HG03108 (cell line): ENCODE data around the gene LGI2.
"Not testable (repeated sequence)": the region's sequence is repeated elsewhere in the genome, so short reads cannot be mapped to it uniquely, and the experiment has no call there.

Experiments
- ATAC-seq: cut with Tn5 transposase; IDR thresholded peaks from one replicate; pipeline ENCODE4 v1.9.1; 2021; ENCODE audit warnings: moderate library complexity; ENCODE audit not compliant: unreplicated experiment

LGI2 gene

GRCh38 chr4:25030277-25031076, at the start of gene LGI2:
Gene LGI2 (minus strand): TSS chr4:25030946. CDS start chr4:25030693, 253 bp downstream.
- ATAC-seq: no peak

- ATAC-seq: no peak
Measured at GRCh38 chr4:25078523-25078922, 47.8 kb upstream of the LGI2 start.

GRCh38 chr4:25076625-25077398, 46.1 kb upstream of the LGI2 start:
- ATAC-seq: no peak

GRCh38 chr4:25075851-25076250, 45.1 kb upstream of the LGI2 start:
- ATAC-seq: no peak

- ATAC-seq: no peak
Measured at GRCh38 chr4:25075129-25075528, 44.4 kb upstream of the LGI2 start.

- no peak for ATAC-seq
Measured at GRCh38 chr4:25070545-25070944, 39.8 kb upstream of the LGI2 start.

GRCh38 chr4:25069014-25069413, 38.3 kb upstream of the LGI2 start:
- ATAC-seq: no peak

- no peak for ATAC-seq
Measured at GRCh38 chr4:25068386-25068785, 37.6 kb upstream of the LGI2 start.

GRCh38 chr4:25065932-25066590, 35.3 kb upstream of the LGI2 start:
- ATAC-seq: no peak

GRCh38 chr4:25065431-25065858, 34.7 kb upstream of the LGI2 start:
- no peak for ATAC-seq

- not testable (repeated sequence) for ATAC-seq
Measured at GRCh38 chr4:25064447-25064846, 33.7 kb upstream of the LGI2 start.

GRCh38 chr4:25063116-25063515, 32.4 kb upstream of the LGI2 start:
- ATAC-seq: no peak

GRCh38 chr4:25062098-25062497, 31.4 kb upstream of the LGI2 start:
- no peak for ATAC-seq

GRCh38 chr4:25061602-25062001, 30.9 kb upstream of the LGI2 start:
- ATAC-seq: no peak

GRCh38 chr4:25060963-25061340, 30.2 kb upstream of the LGI2 start:
- ATAC-seq: no peak

- ATAC-seq: no peak
Measured at GRCh38 chr4:25060241-25060962, 29.7 kb upstream of the LGI2 start.

GRCh38 chr4:25059791-25060190, 29.0 kb upstream of the LGI2 start:
- ATAC-seq: no peak

GRCh38 chr4:25058796-25059195, 28.1 kb upstream of the LGI2 start:
- no peak for ATAC-seq

- ATAC-seq: no peak
Measured at GRCh38 chr4:25057299-25057698, 26.6 kb upstream of the LGI2 start.

GRCh38 chr4:25052037-25052436, 21.3 kb upstream of the LGI2 start:
- not testable (repeated sequence) for ATAC-seq

- no peak for ATAC-seq
Measured at GRCh38 chr4:25051534-25051933, 20.8 kb upstream of the LGI2 start.
